MCF 10A (cell line): ENCODE results near the gene SF3A2. TPM values are rescaled to one million over a fixed set of nuclear protein-coding genes. Genes with fewer than 3 reads are reported as not detected.

Experiments
- BruUV-seq: library from RNA; stranded (reverse); fragments of 400-500 nt; replicated peaks from 2 replicates; lab custom pipeline; 2021; lab: Mats Ljungman, UMichigan
- CTCF ChIA-PET: fragments of 300-600 bp; sonication (Branson Sonifier 250); formaldehyde crosslinking; extraction: SDS; loops from one replicate; lab custom pipeline; 2021; ENCODE audit warnings: antibody characterized with exemption, inconsistent platforms; lab: Yijun Ruan, JAX
- POLR2A ChIA-PET: fragments of 300-600, 350-650 bp; sonication (Branson Sonifier 250); formaldehyde crosslinking; extraction: SDS; loops from one replicate; lab custom pipeline; 2020; ENCODE audit warnings: antibody characterized with exemption, inconsistent platforms; lab: Yijun Ruan, JAX
- DNase-seq: peaks from one replicate; pipeline ENCODE4 v3.0.0-alpha.2; 2018; ENCODE audit not compliant: unreplicated experiment
- H3K27ac Mint-ChIP-seq: one replicate; pipeline ENCODE4 v1.8.0; 2022; ENCODE audit warnings: mild to moderate bottlenecking, low read depth, mixed read lengths; ENCODE audit not compliant: unreplicated experiment
- H3K27me3 Mint-ChIP-seq: one replicate; pipeline ENCODE4 v1.8.0; 2022; ENCODE audit warnings: mixed read lengths; ENCODE audit not compliant: insufficient read depth, unreplicated experiment
- H3K36me3 Mint-ChIP-seq: one replicate; pipeline ENCODE4 v1.8.0; 2022; ENCODE audit warnings: mild to moderate bottlenecking, moderate library complexity, mixed read lengths; ENCODE audit not compliant: insufficient read depth, unreplicated experiment
- H3K4me1 Mint-ChIP-seq: one replicate; pipeline ENCODE4 v1.8.0; 2022; ENCODE audit warnings: mixed read lengths; ENCODE audit not compliant: insufficient read depth, unreplicated experiment
- H3K4me3 Mint-ChIP-seq: one replicate; pipeline ENCODE4 v1.8.0; 2022; ENCODE audit warnings: mild to moderate bottlenecking, moderate library complexity, mixed read lengths; ENCODE audit not compliant: unreplicated experiment
- H3K9me3 Mint-ChIP-seq: one replicate; pipeline ENCODE4 v1.8.0; 2022; ENCODE audit warnings: mixed read lengths; ENCODE audit not compliant: unreplicated experiment
- intact Hi-C: fragments of 100-400 bp; cut with micrococcal nuclease; formaldehyde crosslinking; loops from 2 replicates; pipeline ENCODE4 v1.14.1; 2022
- total RNA-seq: library from RNA; stranded (reverse); gene quantifications from 2 replicates; pipeline ENCODE4 v1.2.3, GENCODE V29; 2022
- TF ChIP-seq, protein P1 (sequence below): fragments of 200-600 bp; IDR thresholded peaks from one replicate; pipeline ENCODE4 v1.8.0; 2022; ENCODE audit warnings: antibody characterized with exemption, mild to moderate bottlenecking; ENCODE audit not compliant: unreplicated experiment

Gene SF3A2
- total RNA-seq, 1 experiment from 2014 or later = 101 TPM

- POLR2A ChIA-PET = no interaction called here
- Mint-ChIP-seq H3K27ac (no peak overlapping the region), H3K4me3 (no peak overlapping the region), H3K36me3 (peaks cover 58% of the 10 kb centered on the region), H3K27me3 (no peaks in the 10 kb centered on the region), H3K9me3 (no peaks in the 10 kb centered on the region), H3K4me1 (no peaks in the 10 kb centered on the region)
- TF ChIP-seq, protein P1, sequence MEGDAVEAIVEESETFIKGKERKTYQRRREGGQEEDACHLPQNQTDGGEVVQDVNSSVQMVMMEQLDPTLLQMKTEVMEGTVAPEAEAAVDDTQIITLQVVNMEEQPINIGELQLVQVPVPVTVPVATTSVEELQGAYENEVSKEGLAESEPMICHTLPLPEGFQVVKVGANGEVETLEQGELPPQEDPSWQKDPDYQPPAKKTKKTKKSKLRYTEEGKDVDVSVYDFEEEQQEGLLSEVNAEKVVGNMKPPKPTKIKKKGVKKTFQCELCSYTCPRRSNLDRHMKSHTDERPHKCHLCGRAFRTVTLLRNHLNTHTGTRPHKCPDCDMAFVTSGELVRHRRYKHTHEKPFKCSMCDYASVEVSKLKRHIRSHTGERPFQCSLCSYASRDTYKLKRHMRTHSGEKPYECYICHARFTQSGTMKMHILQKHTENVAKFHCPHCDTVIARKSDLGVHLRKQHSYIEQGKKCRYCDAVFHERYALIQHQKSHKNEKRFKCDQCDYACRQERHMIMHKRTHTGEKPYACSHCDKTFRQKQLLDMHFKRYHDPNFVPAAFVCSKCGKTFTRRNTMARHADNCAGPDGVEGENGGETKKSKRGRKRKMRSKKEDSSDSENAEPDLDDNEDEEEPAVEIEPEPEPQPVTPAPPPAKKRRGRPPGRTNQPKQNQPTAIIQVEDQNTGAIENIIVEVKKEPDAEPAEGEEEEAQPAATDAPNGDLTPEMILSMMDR = no peak
- BruUV-seq = no TSS peak
- CTCF ChIA-PET = interaction anchor here (0.7 kb wide), 1 partner anchor 40 kb away, joined by 4 read pairs; no protein-coding TSS in a partner anchor
- intact Hi-C loops = no loop called here
- DNase-seq = no peak
Measured at GRCh38 chr19:2189880-2190279, 46.7 kb upstream of the SF3A2 start.

- Mint-ChIP-seq H3K36me3 (peaks cover 61% of the 10 kb centered on the region), H3K9me3 (no peaks in the 10 kb centered on the region), H3K4me1 (no peaks in the 10 kb centered on the region), H3K4me3 (no peak overlapping the region), H3K27ac (no peak overlapping the region), H3K27me3 (no peaks in the 10 kb centered on the region)
- BruUV-seq = no TSS peak
- intact Hi-C loops = no loop called here
- TF ChIP-seq, protein P1 = no peak
- DNase-seq = no peak
- ChIA-PET POLR2A (no interaction called here), CTCF (no interaction called here)
Measured at GRCh38 chr19:2190848-2191455, 45.7 kb upstream of the SF3A2 start.

DNA sequence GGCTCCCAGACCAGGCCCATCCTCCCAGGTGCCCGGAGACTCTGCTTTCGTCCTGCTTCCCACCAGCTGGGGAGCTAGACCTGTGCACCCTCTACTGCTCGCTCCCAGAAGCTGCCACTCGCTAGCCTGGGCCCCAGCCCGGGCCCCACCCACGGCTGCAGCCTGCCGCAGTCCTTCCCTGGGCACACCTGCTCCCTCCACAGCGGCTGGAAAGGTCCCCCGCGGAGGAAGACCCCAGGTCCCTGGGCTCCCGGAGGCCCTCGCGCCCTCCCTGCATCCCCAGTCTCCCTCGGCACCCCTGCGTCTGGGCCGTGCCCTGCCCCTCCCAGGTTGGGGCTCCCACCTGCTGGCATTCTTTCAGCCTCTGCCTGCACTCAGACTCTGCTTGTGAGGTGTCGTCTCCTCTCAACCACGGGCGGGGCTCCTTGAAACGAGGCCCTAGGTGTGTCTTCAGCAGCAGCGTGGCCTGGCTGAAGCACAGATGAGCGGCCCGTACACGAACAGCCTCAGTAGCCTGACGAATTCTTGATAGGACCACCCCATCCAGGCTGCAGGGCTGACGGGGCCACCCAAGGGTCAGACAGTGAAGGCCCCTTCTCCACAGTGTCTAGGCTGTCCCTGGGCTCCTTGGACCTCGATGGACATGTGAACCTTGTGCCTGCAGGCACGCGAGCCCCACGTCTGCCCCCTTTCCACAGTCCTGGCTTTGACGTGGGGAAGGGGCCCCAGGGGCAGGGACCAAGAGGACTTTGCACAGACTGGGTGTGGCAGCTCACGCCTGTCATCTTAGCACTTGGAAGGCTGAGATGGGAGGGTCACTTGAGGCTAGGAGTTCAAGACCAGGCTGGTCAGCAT is 44.9 kb upstream of the SF3A2 start:
- intact Hi-C loops = no loop called here
- H3K27ac Mint-ChIP-seq = no peak overlapping the region
- ChIA-PET CTCF (no interaction called here), POLR2A (interaction anchor here (0.8 kb wide), 1 partner anchor 39 kb away, joined by 3 read pairs; no protein-coding TSS in a partner anchor)
- TF ChIP-seq, protein P1 = no peak
- DNase-seq = no peak
- no peaks in the 10 kb centered on the region for H3K4me1 Mint-ChIP-seq
- no peaks in the 10 kb centered on the region for H3K9me3 Mint-ChIP-seq
- H3K4me3 Mint-ChIP-seq = no peak overlapping the region
- no TSS peak for BruUV-seq
- H3K36me3 Mint-ChIP-seq = peaks cover 60% of the 10 kb centered on the region
- H3K27me3 Mint-ChIP-seq = no peaks in the 10 kb centered on the region

GRCh38 chr19:2192862-2193261 is 43.8 kb upstream of the SF3A2 start:
- POLR2A ChIA-PET = no interaction called here
- TF ChIP-seq, protein P1 = no peak
- no peaks in the 10 kb centered on the region for H3K9me3 Mint-ChIP-seq
- peaks cover 59% of the 10 kb centered on the region for H3K36me3 Mint-ChIP-seq
- intact Hi-C loops = no loop called here
- BruUV-seq = no TSS peak
- H3K4me3 Mint-ChIP-seq = no peak overlapping the region
- DNase-seq = no peak
- no peak overlapping the region for H3K27ac Mint-ChIP-seq
- CTCF ChIA-PET = no interaction called here
- H3K27me3 Mint-ChIP-seq = no peaks in the 10 kb centered on the region
- no peaks in the 10 kb centered on the region for H3K4me1 Mint-ChIP-seq
